NCI-H446 (cell line): Measurements from ENCODE around the gene GALC.
"Not testable (repeated sequence)": the region's sequence is repeated elsewhere in the genome, so short reads cannot be mapped to it uniquely, and the experiment has no call there.

Source experiments
- DNase-seq, 2 experiments: peaks; one replicate each; lab custom pipeline; 2025; lab: John Stamatoyannopoulos, UW

GALC gene

GRCh38 chr14:87992718-87993628, at the start of gene GALC:
Gene GALC, minus strand, starts transcription at chr14:87993182. Its CDS starts 18 bp downstream, at chr14:87993164.
- DNase-seq: peak; percentile 53 to 85

DNA sequence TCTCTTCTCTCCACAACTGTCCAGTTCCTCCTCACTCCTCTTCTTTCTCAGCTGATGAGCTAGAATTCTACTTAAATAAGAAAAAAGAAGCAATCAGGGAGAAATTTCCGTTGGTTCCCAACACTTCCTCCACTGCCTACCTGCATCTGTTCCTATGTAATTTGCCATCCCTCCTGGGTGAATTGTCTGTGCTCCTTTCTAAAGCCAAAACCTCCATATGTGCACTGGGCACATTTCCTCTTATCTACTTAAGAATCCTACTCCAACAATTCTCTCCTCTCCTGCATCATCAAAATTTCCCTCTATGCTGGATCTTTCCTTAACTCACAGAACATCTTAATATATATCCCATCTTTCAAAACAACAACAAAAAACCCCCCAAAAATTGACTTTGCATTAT, 47.2 kb upstream of the GALC start:
- no peak for DNase-seq

GRCh38 chr14:88039197-88039596, 46.2 kb upstream of the GALC start:
- DNase-seq: no peak

- DNase-seq: no peak
Measured at GRCh38 chr14:88037325-88037724, 44.3 kb upstream of the GALC start.

- no peak for DNase-seq
Measured at GRCh38 chr14:88036422-88036821, 43.4 kb upstream of the GALC start.

- no peak for DNase-seq
Measured at GRCh38 chr14:88034076-88034475, 41.1 kb upstream of the GALC start.

- no peak for DNase-seq
Measured at GRCh38 chr14:88032373-88032772, 39.4 kb upstream of the GALC start.

- no peak for DNase-seq
Measured at GRCh38 chr14:88030892-88031291, 37.9 kb upstream of the GALC start.

DNA sequence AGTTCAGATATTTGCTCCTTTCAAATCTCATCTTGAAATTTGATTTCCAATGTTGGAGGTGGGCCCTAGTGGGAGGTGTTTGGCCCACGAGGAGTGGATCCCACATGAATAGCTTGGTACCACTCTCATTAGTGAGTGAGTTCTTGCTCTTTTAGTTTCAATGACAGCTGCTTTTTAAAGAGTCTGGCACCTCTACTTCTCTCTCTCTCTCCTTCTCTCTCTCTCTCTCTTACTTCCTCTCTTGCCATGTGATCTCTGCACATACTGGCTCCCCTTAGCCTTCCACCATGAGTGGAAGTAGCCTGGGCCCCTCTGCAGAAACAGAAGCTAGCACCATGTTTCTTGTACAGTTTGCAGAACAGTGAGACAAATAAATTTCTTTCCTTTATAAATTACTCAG, 37.1 kb upstream of the GALC start:
- no peak for DNase-seq

GRCh38 chr14:88029500-88029899, 36.5 kb upstream of the GALC start:
- DNase-seq: no peak

- no peak for DNase-seq
Measured at GRCh38 chr14:88026890-88027289, 33.9 kb upstream of the GALC start.

DNA sequence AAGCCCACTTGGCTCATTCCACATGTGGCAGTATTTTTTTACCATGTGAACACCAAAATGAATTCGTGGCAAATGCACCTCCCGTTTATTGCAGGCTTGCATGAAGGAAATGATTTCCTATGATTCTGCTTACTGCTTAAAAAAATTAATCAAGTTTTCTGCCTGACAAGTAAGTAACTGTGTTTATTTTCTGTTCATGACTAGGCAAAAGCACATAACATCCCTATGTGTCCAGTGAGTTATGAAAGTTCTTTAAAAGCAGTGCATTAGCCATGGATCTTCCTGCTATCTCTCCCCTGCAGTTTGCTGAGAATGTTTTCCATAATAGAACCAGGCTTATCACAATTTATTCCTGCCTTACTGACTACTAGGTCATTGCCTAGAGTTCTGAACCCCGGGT, 32.3 kb upstream of the GALC start:
- DNase-seq: no peak

GRCh38 chr14:88024252-88025086, 31.5 kb upstream of the GALC start:
- not testable (repeated sequence) for DNase-seq

DNA sequence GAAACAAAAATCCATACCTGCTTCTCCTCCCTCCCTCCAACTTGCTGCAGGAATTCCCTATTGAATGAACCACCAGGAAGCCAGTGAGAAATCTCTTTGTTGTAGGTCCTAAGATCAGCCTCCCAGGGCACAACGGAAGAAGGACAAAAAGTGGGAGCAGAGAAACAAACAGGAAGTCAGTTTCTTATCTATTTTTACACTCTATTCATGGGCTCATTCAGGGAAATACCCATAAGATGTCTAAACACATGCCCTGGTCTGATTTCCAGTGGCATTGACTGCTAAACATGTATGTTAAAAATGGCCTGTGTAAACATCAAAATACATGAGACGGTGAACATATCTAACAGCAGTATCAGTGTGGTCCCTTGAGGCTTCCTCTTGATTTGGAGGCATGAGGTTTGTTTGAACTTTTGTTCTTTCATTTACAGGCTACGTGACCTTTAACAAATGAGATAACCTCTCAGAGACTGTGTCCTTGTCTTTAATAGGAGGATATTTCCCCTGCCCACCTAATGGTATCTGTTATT, 30.7 kb upstream of the GALC start:
- no peak for DNase-seq

DNA sequence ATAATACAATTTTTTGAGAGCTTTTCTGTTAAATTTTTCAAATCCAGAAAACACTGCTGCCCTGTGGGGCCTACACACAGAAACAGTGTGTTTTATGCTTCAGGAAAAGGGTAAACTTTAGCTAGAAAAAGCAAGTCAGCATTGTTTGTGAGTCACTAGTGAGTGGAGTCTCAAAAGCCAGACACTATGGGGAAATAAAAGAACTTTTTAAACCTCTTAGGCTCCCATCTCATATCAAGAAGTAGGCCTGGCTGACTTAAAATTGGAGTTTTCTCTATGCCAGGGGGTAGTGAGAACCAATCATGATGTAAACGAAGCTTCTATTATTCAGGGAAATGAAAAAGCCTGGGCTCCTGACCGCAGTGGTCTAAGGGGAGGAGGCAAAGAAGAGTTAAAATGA, 24.6 kb upstream of the GALC start:
- DNase-seq: no peak

- DNase-seq: no peak
Measured at GRCh38 chr14:88016768-88017167, 23.8 kb upstream of the GALC start.

DNA sequence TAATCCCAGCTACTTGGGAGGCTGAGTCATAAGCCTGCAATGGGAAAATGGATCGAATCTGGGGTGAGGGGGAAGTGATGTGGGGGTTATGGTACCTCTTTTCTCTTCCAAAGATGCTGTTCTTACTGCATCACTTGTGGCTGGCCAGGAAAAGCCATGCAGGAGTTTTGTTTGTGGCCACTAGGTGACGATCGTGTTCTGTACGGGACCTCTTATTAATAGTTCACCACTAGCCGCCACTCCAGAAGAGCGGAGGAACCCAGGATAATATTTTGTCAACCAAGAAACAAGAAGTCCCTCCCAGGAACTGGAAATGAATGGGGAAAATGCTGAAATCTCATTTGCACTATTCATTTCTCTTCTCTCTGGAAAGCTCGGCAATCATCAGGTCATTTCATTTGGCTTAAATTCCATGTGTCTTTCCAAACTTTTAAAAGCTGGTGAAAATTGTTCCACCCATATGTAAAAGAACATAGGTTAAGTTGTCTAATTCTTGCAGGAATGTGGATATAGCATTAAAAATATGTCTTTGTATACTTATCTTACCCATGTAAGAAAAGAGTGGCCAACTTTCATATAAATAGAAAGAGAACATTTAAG, 20.9 kb upstream of the GALC start:
- peak; percentile 11 to 71 for DNase-seq

- DNase-seq: no peak
Measured at GRCh38 chr14:88012495-88012894, 19.5 kb upstream of the GALC start.

DNA sequence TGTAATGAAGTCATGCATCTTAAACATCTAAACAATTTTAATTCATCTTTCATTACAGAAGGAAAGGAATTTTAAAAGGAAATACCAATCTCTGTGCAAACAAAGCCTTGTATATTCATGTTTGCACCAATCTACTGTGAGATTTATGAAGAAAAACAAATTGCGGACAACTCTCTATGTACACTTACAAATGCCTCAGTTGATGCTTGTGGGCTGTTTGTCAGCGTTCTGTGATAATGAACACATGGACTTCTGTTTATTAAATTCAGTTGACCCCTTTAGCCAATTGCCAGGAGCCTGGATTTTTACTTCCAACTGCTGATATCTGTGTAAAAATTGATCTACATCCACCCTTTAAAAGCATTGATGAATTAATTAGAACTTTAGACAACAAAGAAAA, 17.3 kb upstream of the GALC start:
- DNase-seq: no peak

DNA sequence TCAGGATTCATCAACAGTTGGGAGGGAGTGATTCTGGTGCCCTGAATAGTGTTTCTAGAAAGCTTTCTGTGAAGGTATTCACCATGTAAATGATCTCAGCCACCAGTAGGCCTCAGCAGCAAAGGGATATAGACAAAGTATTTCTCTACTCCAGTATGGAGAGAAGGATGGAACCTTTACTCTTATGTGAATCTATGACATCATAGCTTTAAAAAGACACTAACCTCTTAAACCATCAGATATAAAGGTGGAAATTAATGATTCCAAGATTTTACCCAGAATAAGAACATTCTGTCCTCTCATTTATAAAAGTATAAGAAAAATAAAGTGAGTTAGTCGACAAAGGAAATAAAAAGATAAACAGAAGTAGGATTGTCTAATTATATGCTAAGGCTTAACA, 16.5 kb upstream of the GALC start:
- no peak for DNase-seq

DNA sequence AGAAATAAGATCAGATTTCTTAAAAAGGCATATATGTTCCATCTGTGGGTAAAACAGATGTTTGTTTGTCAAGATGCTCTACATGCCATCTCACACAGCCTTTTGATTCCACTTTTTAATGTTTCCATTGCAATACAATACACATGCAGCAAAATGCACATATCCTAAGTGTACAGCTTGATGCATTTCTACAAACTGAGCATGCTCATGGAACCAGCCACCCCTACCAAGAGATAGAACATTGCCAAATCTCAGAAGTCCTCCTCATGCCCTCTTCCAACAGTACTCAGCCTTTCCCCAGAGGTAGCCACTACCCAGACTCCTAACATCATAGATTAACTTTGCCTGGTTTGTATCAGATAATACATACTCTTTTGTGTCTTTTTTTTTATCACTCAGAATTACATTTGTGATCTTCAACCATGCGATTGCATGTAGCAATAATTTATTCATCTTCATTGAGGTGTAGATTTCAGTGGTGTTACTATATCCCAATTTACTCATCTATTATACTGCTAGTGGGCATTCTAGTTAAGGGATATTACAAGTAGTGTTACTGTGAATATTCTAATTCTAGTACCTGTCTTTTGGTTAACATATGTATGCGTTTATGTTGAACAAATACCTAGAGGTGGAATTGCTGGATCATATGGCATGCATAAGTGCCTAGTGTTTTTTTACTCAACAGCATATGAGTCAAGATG, 15.2 kb upstream of the GALC start:
- no peak for DNase-seq

DNA sequence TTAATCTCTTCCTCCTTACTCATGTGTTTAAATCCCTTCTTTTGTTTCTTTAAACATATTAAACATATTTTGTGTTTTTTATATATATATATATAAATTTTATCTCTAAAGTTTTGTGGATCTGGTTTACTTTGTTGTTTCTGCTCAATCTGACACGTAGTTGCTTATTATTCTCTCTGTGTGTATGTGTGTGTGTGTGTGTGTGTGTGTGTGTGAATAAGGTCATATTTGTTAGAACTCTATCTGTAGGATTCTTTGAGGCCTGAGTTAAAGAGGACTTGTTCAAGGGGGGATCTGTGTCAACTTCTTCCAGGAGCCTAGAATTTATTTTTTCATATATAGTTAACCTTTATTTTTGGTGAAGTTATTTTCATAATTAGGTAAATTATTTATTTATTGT, 14.6 kb upstream of the GALC start:
- DNase-seq: no peak
